BJ (cell line): Measurements from ENCODE around the gene C16orf74. TPM values are rescaled to one million over a fixed set of nuclear protein-coding genes. Genes with fewer than 3 reads are reported as not detected.

Source experiments
- CTCF ChIA-PET: fragments of 350-600 bp; formaldehyde crosslinking; extraction: SDS; loops from one replicate; lab custom pipeline; 2021; ENCODE audit warnings: antibody characterized with exemption, inconsistent platforms; lab: Yijun Ruan, JAX
- POLR2A ChIA-PET: fragments of 300-600 bp; sonication (Branson Sonifier 250); formaldehyde crosslinking; extraction: SDS; loops from one replicate; lab custom pipeline; 2021; ENCODE audit warnings: antibody characterized with exemption; lab: Charles Lee
- DNase-seq: peaks from one replicate; pipeline ENCODE4 v3.0.0-alpha.2; 2011; ENCODE audit warnings: low read depth
- H3K27me3 ChIP-seq: 2 replicates; pipeline ENCODE4 v1.6.0; 2011; ENCODE audit warnings: low read length; ENCODE audit not compliant: control insufficient read depth, insufficient read depth
- H3K36me3 ChIP-seq: 2 replicates; pipeline ENCODE4 v1.5.1; 2011; ENCODE audit warnings: low read length; ENCODE audit not compliant: control insufficient read depth, insufficient read depth
- H3K4me3 ChIP-seq: 2 replicates; pipeline ENCODE4 v1.5.1; 2011; ENCODE audit warnings: low read depth, mild to moderate bottlenecking, control low read depth, low read length
- CTCF ChIP-seq: IDR thresholded peaks from 2 replicates; pipeline ENCODE4 v1.5.1; 2011; ENCODE audit warnings: low read depth, mild to moderate bottlenecking, control low read depth, inconsistent platforms, low read length, moderate library complexity; ENCODE audit not compliant: insufficient read depth
- polyA plus RNA-seq: library from polyadenylated mRNA; depleted of rRNA; stranded (reverse); fragments of >200 nt; gene quantifications from 2 replicates; pipeline ENCODE4 v1.2.3, GENCODE V29; 2011

The C16orf74 gene
- polyA plus RNA-seq, 1 experiment = 2.9 TPM

- POLR2A ChIA-PET = no interaction called here
- Histone ChIP-seq H3K27me3 (no peaks in the 10 kb centered on the region), H3K4me3 (no peak overlapping the region), H3K36me3 (peaks cover 22% of the 10 kb centered on the region)
- no peak for DNase-seq
- CTCF ChIA-PET = interaction anchor here (0.7 kb wide), 1 partner anchor 9 kb away, joined by 4 read pairs; no protein-coding TSS in a partner anchor
- no peak for TF ChIP-seq CTCF
Measured at GRCh38 chr16:85789773-85790172, 38.9 kb upstream of the C16orf74 start.

GRCh38 chr16:85788819-85789218, 37.9 kb upstream of the C16orf74 start:
- no peak overlapping the region for H3K4me3 ChIP-seq
- POLR2A ChIA-PET = no interaction called here
- no peak for DNase-seq
- no peak for TF ChIP-seq CTCF
- no peaks in the 10 kb centered on the region for H3K27me3 ChIP-seq
- peaks cover 25% of the 10 kb centered on the region for H3K36me3 ChIP-seq
- CTCF ChIA-PET = interaction anchor here (1.0 kb wide), 1 partner anchor 18 kb away, joined by 3 read pairs; no protein-coding TSS in a partner anchor

GRCh38 chr16:85785927-85786326, 35.0 kb upstream of the C16orf74 start:
- no peak for DNase-seq
- Histone ChIP-seq H3K36me3 (peaks cover 25% of the 10 kb centered on the region), H3K27me3 (no peaks in the 10 kb centered on the region), H3K4me3 (no peak overlapping the region)
- no peak for TF ChIP-seq CTCF
- POLR2A ChIA-PET = no interaction called here
- CTCF ChIA-PET = no interaction called here

GRCh38 chr16:85784813-85785212, 33.9 kb upstream of the C16orf74 start:
- CTCF ChIA-PET = interaction anchor here (0.7 kb wide), 1 partner anchor 12 kb away, joined by 3 read pairs; no protein-coding TSS in a partner anchor
- POLR2A ChIA-PET = no interaction called here
- Histone ChIP-seq H3K4me3 (no peak overlapping the region), H3K27me3 (no peaks in the 10 kb centered on the region), H3K36me3 (peaks cover 33% of the 10 kb centered on the region)
- TF ChIP-seq CTCF = no peak
- DNase-seq = no peak

- Histone ChIP-seq H3K4me3 (no peak overlapping the region), H3K27me3 (no peaks in the 10 kb centered on the region), H3K36me3 (peaks cover 34% of the 10 kb centered on the region)
- no peak for DNase-seq
- POLR2A ChIA-PET = no interaction called here
- CTCF ChIA-PET = interaction anchor here (0.6 to 0.7 kb wide), 2 partner anchors 31 to 1154 kb away, joined by 3 read pairs; no protein-coding TSS in a partner anchor
- no peak for TF ChIP-seq CTCF
Measured at GRCh38 chr16:85783441-85783840, 32.5 kb upstream of the C16orf74 start.
